Left kidney (tissue), 2 donors: ENCODE results near the gene CLPSL1. TPM values are rescaled to one million over a fixed set of nuclear protein-coding genes. Genes with fewer than 3 reads are reported as not detected.

ENCODE experiments used
- DNase-seq: peaks from one replicate; pipeline ENCODE4 v3.0.0-alpha.2; 2013
- polyA plus RNA-seq: library from polyadenylated mRNA; unstranded; fragments of 120-200 nt; gene quantifications from one replicate; pipeline ENCODE4 v1.2.1, GENCODE V29; 2013; ENCODE audit not compliant: insufficient read length

The CLPSL1 gene
- polyA plus RNA-seq, 1 donor: 2.2 TPM

- no peak for DNase-seq
Observed at GRCh38 chr6:35795453-35796071, 14.7 kb downstream of the CLPSL1 start.

GRCh38 chr6:35796236-35796635 is 15.4 kb downstream of the CLPSL1 start:
- no peak for DNase-seq

- DNase-seq: no peak
Observed at GRCh38 chr6:35797837-35798526, 17.2 kb downstream of the CLPSL1 start.

GRCh38 chr6:35798706-35799105 is 17.9 kb downstream of the CLPSL1 start:
- DNase-seq: no peak

- DNase-seq: no peak
Observed at GRCh38 chr6:35801148-35801547, 20.3 kb downstream of the CLPSL1 start.

GRCh38 chr6:35804996-35805736 is 24.3 kb downstream of the CLPSL1 start, which contains the start of gene LHFPL5:
LHFPL5 (plus strand) TSS chr6:35805352; CDS start chr6:35805671, 319 bp downstream.
- DNase-seq: peak; percentile 62

- DNase-seq: no peak
Observed at GRCh38 chr6:35808688-35809087, 27.9 kb downstream of the CLPSL1 start.

GRCh38 chr6:35809809-35810208 is 29.0 kb downstream of the CLPSL1 start:
- no peak for DNase-seq

- DNase-seq: no peak
Observed at GRCh38 chr6:35810971-35811698, 30.3 kb downstream of the CLPSL1 start.

GRCh38 chr6:35811699-35811995 is 30.8 kb downstream of the CLPSL1 start:
- no peak for DNase-seq

- DNase-seq: no peak
Observed at GRCh38 chr6:35817515-35817914, 36.7 kb downstream of the CLPSL1 start.

- DNase-seq: no peak
Observed at GRCh38 chr6:35823601-35824000, 42.8 kb downstream of the CLPSL1 start.

- DNase-seq: no peak
Observed at GRCh38 chr6:35824552-35825192, 43.9 kb downstream of the CLPSL1 start.

- DNase-seq: no peak
Observed at GRCh38 chr6:35829306-35829705, 48.5 kb downstream of the CLPSL1 start.

- DNase-seq: no peak
Observed at GRCh38 chr6:35831257-35832007, 50.6 kb downstream of the CLPSL1 start.

GRCh38 chr6:35833536-35833935 is 52.7 kb downstream of the CLPSL1 start:
- no peak for DNase-seq

Other genes with a start within 250 kb of the CLPSL1 start
- 26.8 TPM for gene FKBP5, start 92.1 kb upstream of the CLPSL1 start, polyA plus RNA-seq
- gene ARMC12, start 44.0 kb upstream of the CLPSL1 start, polyA plus RNA-seq: 1.8 TPM
- not detected for gene CLPSL2, start 4.4 kb upstream of the CLPSL1 start, polyA plus RNA-seq
- 0.33 TPM for gene CLPS, start 16.3 kb downstream of the CLPSL1 start, polyA plus RNA-seq
- gene LHFPL5, start 24.3 kb downstream of the CLPSL1 start, polyA plus RNA-seq: not detected
- 67.7 TPM for gene SRPK1, start 140.1 kb downstream of the CLPSL1 start, polyA plus RNA-seq
- gene SLC26A8, start 243.6 kb downstream of the CLPSL1 start, polyA plus RNA-seq: 0.47 TPM
- 56.6 TPM for gene MAPK14, start 246.8 kb downstream of the CLPSL1 start, polyA plus RNA-seq